ENCODE results near the gene MOK.

DNA sequence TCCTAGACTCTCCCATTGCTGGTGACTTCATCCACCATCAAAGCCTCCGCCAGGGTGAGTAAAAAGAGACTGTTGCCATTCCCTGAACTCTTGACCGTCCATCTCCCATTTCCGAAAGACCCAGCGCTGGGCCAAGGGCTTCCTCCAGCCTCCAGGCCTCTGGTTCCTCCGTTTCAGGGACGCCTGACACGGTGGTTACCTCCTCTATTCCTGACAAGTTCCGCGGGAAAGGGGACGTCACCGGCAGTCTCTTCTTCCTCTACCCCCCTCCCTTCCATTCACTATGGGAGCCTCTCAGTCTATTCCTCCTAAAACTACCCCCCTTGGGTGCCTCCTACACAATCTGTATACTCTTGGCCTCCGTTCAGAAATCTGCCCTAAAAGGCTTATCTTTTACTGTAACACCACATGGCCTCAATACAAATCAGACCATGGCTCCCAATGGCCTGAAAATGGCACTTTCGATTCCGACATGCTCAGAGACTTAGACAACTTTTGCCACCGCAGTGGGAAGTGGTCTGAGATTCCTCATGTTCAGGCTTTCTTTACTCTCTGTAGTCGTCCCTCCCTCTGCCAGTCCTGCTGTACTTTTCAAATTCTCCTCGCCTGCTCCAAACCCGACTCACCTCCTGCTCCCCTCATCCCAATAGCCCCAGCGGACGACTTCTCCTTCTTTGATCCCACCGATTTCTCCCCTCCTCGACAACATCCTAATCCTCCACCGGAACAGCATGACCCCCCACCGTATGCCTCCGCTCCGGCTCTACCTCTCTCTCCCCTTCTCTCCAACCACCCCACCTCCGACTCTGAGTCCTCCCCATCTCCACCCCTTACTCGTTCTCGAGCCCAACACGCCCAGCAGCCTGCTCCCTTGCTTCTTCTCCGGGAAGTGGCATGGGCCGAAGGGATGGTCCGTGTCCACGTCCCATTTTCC is 70.4 kb downstream of the MOK start:
- TF ChIP-seq EZH2 (optimal IDR thresholded peaks at IDR 0.05; ENCODE audit: low read depth, low read length): no peak
- TF ChIP-seq, protein P1, sequence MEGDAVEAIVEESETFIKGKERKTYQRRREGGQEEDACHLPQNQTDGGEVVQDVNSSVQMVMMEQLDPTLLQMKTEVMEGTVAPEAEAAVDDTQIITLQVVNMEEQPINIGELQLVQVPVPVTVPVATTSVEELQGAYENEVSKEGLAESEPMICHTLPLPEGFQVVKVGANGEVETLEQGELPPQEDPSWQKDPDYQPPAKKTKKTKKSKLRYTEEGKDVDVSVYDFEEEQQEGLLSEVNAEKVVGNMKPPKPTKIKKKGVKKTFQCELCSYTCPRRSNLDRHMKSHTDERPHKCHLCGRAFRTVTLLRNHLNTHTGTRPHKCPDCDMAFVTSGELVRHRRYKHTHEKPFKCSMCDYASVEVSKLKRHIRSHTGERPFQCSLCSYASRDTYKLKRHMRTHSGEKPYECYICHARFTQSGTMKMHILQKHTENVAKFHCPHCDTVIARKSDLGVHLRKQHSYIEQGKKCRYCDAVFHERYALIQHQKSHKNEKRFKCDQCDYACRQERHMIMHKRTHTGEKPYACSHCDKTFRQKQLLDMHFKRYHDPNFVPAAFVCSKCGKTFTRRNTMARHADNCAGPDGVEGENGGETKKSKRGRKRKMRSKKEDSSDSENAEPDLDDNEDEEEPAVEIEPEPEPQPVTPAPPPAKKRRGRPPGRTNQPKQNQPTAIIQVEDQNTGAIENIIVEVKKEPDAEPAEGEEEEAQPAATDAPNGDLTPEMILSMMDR (IDR thresholded peaks at IDR 0.05; ENCODE audit: low read length): no peak
- TF ChIP-seq EZH2phosphoT487 (IDR thresholded peaks at IDR 0.05; ENCODE audit: low read length): no peak

Measured in MM.1S (cell line).